ENCODE results near the gene ZBTB32.
A peak's percentile ranks its signal among the peaks of the same experiment; 100 is the strongest.

The ZBTB32 gene

GRCh38 chr19:35712567-35713505 is 8.5 kb downstream of the ZBTB32 start:
- DNase-seq (ENCODE audit: insufficient read length, low spot score) (no peak), FAIRE-seq (no peak)
- TF ChIP-seq POLR2A (IDR thresholded peaks at IDR 0.05; ENCODE audit: low read depth, low read length), result no peak

DNA sequence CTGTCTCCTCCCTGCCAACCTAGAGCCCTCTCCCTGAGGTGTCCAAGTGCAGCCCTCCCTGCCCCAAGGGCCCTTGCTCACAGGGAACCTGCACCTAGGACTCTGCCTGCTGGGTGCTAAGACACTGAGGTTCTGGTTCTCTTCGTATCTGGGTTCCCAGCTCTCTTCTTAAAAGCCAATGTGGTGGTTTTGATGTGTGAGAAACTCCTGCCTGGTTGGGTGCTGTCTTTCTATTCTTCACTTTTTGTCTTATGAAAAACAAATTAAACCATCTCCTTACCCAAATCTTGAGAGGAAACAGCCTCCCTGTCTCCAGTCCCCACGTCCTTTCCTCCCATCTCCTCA is 9.1 kb downstream of the ZBTB32 start:
- FAIRE-seq, result no peak
- no peak for TF ChIP-seq POLR2A (IDR thresholded peaks at IDR 0.05; ENCODE audit: low read depth, low read length)
- DNase-seq (ENCODE audit: insufficient read length, low spot score), result no peak

DNA sequence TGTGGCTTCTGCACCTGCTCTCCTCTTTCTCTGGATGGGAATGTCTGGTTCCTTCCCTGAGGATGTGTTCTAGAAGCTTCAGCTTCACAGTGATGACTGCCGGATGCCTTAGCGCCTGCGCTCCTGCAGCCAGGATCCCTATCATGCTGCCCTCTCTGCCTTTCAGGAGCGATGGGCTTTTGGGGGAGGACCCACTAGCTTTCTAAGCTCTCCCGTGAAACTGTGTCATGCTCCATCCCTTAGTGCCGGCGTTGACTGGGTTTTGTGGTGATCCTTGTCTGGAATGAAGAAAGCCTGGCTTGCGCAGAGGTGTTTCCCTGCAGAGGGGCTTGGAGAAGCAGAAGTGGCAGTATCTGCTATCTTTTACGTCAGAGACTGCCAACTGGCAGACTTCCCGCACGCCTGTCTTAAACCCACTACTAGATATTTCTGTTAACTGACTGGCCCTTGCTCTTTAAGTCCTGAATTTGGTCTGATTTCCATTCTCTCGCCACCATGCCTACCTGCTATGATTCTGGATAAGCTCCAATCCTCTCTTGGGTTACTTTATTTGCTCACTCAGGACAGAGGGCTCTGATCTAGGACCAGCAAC is 9.6 kb downstream of the ZBTB32 start:
- TF ChIP-seq POLR2A (IDR thresholded peaks at IDR 0.05; ENCODE audit: low read depth, low read length), result no peak
- FAIRE-seq, result no peak

GRCh38 chr19:35714601-35715354 is 10.4 kb downstream of the ZBTB32 start:
- FAIRE-seq, result no peak
- DNase-seq (ENCODE audit: insufficient read length, low spot score), result no peak
- no peak for TF ChIP-seq POLR2A (IDR thresholded peaks at IDR 0.05; ENCODE audit: low read depth, low read length)

More for the DNA sequence above, 9.6 kb downstream of the ZBTB32 start:
- no peak for DNase-seq (ENCODE audit: insufficient read length, low spot score)

DNA sequence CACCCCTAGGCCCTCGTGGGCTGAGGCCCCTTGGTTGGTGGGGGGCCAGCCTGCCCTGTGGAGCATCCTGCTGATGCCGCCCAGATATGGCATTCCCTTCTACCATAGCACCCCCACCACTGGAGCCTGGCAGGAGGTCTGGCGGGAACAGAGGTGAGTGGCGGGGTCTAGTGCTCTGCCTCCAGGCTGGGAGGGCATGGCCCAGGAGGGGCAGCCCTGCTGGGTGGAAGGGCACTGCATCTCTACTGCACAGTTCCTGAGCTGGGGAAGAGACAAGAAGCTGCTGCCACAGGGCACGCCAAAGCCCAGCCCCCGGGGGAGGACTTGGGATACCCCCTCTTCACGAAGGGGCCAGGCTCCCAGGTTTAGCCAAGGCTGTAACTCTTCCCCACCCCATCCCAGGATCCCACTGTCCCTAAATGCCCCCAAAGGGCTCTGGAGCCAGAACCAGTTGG is 11.0 kb downstream of the ZBTB32 start:
- DNase-seq (ENCODE audit: insufficient read length, low spot score) (no peak), FAIRE-seq (no peak)
- TF ChIP-seq POLR2A (IDR thresholded peaks at IDR 0.05; ENCODE audit: low read depth, low read length), result no peak

DNA sequence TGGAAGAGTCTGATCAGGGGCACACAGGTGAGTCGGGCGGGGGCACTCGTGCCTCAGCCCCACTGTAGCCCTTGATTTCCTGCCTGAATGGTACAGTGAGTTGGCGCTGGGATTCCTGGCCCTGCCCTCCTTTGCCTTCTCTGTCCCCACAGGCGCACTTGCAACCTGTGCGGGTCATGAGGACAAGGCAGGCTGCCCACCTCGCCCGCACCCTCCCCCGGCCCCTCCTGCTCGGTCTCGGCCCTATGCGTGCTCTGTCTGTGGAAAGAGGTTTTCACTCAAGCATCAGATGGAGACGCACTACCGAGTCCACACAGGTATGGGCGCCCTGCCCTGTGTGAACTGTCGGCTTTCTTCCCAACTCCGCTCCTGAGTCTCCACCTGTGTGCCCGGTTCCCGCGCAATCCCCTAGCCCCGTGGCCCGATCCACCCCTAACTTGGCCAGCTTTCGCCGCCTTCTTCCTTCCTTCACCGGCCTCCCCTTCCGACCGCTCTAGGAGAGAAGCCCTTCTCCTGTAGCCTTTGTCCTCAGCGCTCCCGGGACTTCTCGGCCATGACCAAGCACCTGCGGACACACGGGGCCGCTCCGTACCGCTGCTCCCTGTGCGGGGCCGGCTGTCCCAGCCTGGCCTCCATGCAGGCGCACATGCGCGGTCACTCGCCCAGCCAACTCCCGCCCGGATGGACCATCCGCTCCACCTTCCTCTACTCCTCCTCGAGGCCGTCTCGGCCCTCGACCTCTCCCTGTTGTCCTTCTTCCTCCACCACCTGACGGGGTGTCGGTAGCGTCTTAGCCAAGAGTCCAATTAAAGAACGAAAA is 11.8 kb downstream of the ZBTB32 start:
- FAIRE-seq, result no peak
- TF ChIP-seq POLR2A (IDR thresholded peaks at IDR 0.05; ENCODE audit: low read depth, low read length), result peak; percentile 44
- peak; percentile 57 for DNase-seq (ENCODE audit: insufficient read length, low spot score)

- FAIRE-seq, result no peak
- peak; percentile 99 for DNase-seq (ENCODE audit: insufficient read length, low spot score)
- TF ChIP-seq POLR2A (IDR thresholded peaks at IDR 0.05; ENCODE audit: low read depth, low read length), result peak; percentile 43; the same call in 1 of the 2 replicates
Observed at GRCh38 chr19:35716801-35717664, 12.7 kb downstream of the ZBTB32 start.

DNA sequence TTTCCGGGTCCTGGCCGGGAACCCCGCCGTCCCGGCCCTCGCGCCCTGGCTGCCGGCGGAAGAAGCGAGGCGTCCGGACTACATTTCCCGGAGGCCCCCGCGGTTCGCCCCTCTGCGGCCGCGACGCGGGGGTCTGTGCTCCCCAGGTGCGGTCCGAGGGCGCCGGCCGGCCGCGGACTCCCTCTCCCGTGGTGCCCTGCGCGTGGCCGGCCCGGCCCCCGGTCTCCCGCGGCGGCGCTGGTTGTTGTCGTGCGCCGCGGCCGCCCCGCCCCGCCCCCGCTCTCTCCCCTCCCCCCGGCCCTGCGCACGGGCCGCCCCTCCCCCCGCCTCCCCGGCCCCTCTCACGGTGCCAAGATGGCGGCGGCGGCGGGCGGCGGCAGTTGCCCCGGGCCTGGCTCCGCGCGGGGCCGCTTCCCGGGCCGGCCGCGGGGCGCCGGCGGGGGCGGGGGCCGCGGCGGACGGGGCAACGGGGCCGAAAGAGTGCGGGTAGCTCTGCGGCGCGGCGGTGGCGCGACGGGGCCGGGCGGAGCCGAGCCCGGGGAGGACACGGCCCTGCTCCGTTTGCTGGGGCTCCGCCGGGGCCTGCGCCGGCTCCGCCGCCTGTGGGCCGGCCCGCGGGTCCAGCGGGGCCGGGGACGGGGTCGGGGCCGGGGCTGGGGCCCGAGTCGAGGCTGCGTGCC is 13.4 kb downstream of the ZBTB32 start, which contains the start of gene KMT2B:
KMT2B (plus strand) TSS at position 339 of the 680 bp plus-strand sequence; CDS start at position 355, 16 bp downstream.
- peak; percentile 44 for TF ChIP-seq POLR2A (IDR thresholded peaks at IDR 0.05; ENCODE audit: low read depth, low read length)
- DNase-seq (ENCODE audit: insufficient read length, low spot score) (peak; percentile 100), FAIRE-seq (no peak)

DNA sequence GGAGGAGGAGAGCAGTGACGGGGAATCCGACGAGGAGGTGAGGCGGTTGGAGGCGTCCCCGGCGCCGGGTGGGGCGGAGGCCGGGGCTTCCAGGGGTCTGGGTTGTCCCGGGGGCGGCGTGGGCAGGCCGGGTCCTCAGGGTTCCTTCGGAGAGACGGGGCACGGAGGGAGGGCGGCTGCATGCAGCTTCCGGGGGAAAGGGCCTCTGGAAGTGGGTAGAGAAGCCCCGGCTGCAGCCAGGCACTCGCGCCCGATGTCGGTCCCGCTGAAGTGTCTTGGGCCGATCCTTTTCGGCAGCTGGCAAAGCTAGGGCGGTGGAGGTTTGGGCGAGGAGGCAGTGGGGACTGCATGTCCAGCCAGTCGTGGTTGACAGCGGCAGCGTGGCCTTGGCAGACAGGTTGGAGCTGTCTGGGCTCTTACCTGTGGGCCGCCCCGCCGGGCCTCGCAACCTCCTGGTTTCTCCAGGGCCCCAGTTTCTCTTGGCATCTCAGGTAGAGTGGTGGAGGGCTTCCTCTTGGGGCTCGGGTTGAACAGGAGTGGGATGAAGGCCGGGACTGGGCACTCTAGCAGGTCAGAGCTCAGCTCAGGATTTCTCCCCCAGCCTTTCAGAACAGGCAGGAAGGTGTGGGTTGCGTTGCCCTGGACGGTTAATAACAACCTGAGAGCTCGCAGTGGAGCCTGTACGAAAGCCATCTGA is 14.1 kb downstream of the ZBTB32 start:
- FAIRE-seq (no peak), DNase-seq (ENCODE audit: insufficient read length, low spot score) (peak; percentile 67)
- TF ChIP-seq POLR2A (IDR thresholded peaks at IDR 0.05; ENCODE audit: low read depth, low read length), result no peak

DNA sequence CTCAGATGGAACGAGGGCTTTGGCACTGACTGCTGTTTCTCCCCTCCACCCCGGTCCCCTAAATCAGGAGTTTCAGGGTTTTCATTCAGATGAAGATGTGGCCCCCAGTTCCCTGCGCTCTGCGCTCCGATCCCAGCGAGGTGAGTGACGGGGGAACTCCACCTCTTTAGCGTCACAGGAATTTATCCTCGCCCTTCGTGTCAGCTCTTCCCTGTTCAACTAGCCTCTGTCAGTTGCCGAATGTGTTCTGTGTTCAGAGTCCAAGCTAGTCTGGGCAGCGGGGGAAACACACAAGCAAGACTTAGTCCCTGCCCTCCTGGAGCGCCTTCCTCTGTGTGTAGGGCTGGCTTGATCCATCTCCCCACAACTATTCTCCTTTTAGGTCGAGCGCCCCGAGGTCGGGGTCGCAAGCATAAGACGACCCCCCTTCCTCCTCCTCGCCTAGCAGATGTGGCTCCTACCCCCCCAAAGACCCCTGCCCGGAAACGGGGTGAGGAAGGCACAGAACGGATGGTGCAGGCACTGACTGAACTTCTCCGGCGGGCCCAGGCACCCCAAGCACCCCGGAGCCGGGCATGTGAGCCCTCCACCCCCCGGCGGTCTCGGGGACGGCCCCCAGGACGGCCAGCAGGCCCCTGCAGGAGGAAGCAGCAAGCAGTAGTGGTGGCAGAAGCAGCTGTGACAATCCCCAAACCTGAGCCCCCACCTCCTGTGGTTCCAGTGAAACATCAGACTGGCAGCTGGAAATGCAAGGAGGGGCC is 15.2 kb downstream of the ZBTB32 start:
- DNase-seq (ENCODE audit: insufficient read length, low spot score), result no peak
- TF ChIP-seq POLR2A (IDR thresholded peaks at IDR 0.05; ENCODE audit: low read depth, low read length), result no peak
- FAIRE-seq, result no peak

DNA sequence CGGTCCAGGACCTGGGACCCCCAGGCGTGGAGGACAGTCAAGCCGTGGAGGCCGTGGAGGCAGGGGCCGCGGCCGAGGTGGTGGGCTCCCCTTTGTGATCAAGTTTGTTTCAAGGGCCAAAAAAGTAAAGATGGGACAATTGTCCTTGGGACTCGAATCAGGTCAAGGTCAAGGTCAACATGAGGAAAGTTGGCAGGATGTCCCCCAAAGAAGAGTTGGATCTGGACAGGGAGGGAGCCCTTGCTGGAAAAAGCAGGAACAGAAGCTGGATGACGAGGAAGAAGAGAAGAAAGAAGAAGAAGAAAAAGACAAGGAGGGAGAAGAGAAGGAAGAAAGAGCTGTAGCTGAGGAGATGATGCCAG is 15.8 kb downstream of the ZBTB32 start:
- no peak for TF ChIP-seq POLR2A (IDR thresholded peaks at IDR 0.05; ENCODE audit: low read depth, low read length)
- DNase-seq (ENCODE audit: insufficient read length, low spot score), result no peak
- FAIRE-seq, result no peak

All from H54 (cell line).